Measurements from ENCODE around the gene AGFG2. TPM values are rescaled to one million over a fixed set of nuclear protein-coding genes. Genes with fewer than 3 reads are reported as not detected.

The AGFG2 gene
- total and polyA plus RNA-seq, 7 donors: 17.5 to 33.0 (median 28.8) TPM

- H3K4me1 ChIP-seq: peaks cover 0 to 15% (median 10%) of the 10 kb centered on the region in 4 donors
- 47 to 61% methylated on average over 20 of the region's 20 CpGs for WGBS, 2 donors
- DNase-seq: peak; percentile 80
- peak overlapping the region; percentile 7 to 60 (median 30) for H3K27ac ChIP-seq
- intact Hi-C loops (cut with DNase I): no loop called here
- no peaks in the 10 kb centered on the region for H3K9me3 ChIP-seq
- H3K27me3 ChIP-seq: peaks cover 0 to 26% (median 0%) of the 10 kb centered on the region in 3 donors
- no peaks in the 10 kb centered on the region for H3K36me3 ChIP-seq
- TF ChIP-seq EP300 (IDR thresholded peaks at IDR 0.05) (no peak), POLR2A (IDR thresholded peaks at IDR 0.05) (no peak), POLR2AphosphoS5 (IDR thresholded peaks at IDR 0.05) (no peak), CTCF (IDR thresholded peaks at IDR 0.05) (no peak)
- H3K4me3 ChIP-seq: peak overlapping the region in 3 of 4 donors; percentile 3 to 21 (median 14)
Observed at GRCh38 chr7:100590077-100590737, 51.2 kb downstream of the AGFG2 start.

- TF ChIP-seq POLR2A (IDR thresholded peaks at IDR 0.05): no peak
- no peak for TF ChIP-seq CTCF (IDR thresholded peaks at IDR 0.05)
- no peak for TF ChIP-seq POLR2AphosphoS5 (IDR thresholded peaks at IDR 0.05)
- TF ChIP-seq EP300 (IDR thresholded peaks at IDR 0.05): no peak
- DNase-seq: no peak
- WGBS, 2 donors: 94 to 96% methylated on average over 17 of the region's 17 CpGs
Observed at GRCh38 chr7:100591596-100591995, 52.6 kb downstream of the AGFG2 start.

GRCh38 chr7:100595188-100595587, 56.2 kb downstream of the AGFG2 start:
- no peak overlapping the region for H3K27ac ChIP-seq
- no peak for DNase-seq
- no peaks in the 10 kb centered on the region for H3K4me1 ChIP-seq
- peaks cover 0 to 25% (median 0%) of the 10 kb centered on the region in 3 donors for H3K27me3 ChIP-seq
- no peak overlapping the region for H3K4me3 ChIP-seq
- no peaks in the 10 kb centered on the region for H3K9me3 ChIP-seq
- 95 to 97% methylated on average over 7 of the region's 7 CpGs for WGBS, 2 donors
- intact Hi-C loops (cut with DNase I): no loop called here
- H3K36me3 ChIP-seq: no peaks in the 10 kb centered on the region
- TF ChIP-seq CTCF (IDR thresholded peaks at IDR 0.05) (no peak), EP300 (IDR thresholded peaks at IDR 0.05) (no peak), POLR2A (IDR thresholded peaks at IDR 0.05) (no peak), POLR2AphosphoS5 (IDR thresholded peaks at IDR 0.05) (no peak)

More at GRCh38 chr7:100591596-100591995, 52.6 kb downstream of the AGFG2 start:
- no peaks in the 10 kb centered on the region for H3K9me3 ChIP-seq
- peaks cover 0 to 11% (median 7%) of the 10 kb centered on the region in 4 donors for H3K4me1 ChIP-seq
- H3K27ac ChIP-seq: no peak overlapping the region
- no peak overlapping the region for H3K4me3 ChIP-seq
- no peaks in the 10 kb centered on the region for H3K36me3 ChIP-seq
- intact Hi-C loops (cut with DNase I): no loop called here
- peaks cover 0 to 26% (median 0%) of the 10 kb centered on the region in 3 donors for H3K27me3 ChIP-seq

- WGBS, 2 donors: 89 to 90% methylated on average over 4 of the region's 4 CpGs
- no peaks in the 10 kb centered on the region for H3K36me3 ChIP-seq
Observed at GRCh38 chr7:100598425-100598824, 59.4 kb downstream of the AGFG2 start.

GRCh38 chr7:100599911-100600729, 61.1 kb downstream of the AGFG2 start:
- 61 to 79% methylated on average over 18 of the region's 18 CpGs for WGBS, 2 donors
- intact Hi-C loops (cut with DNase I): no loop called here
- H3K9me3 ChIP-seq: no peaks in the 10 kb centered on the region
- no peak overlapping the region for H3K27ac ChIP-seq
- no peak overlapping the region for H3K4me3 ChIP-seq
- no peaks in the 10 kb centered on the region for H3K36me3 ChIP-seq
- H3K4me1 ChIP-seq: peaks cover 0 to 32% (median 21%) of the 10 kb centered on the region in 4 donors
- no peak for DNase-seq
- TF ChIP-seq EP300 (IDR thresholded peaks at IDR 0.05) (no peak), CTCF (IDR thresholded peaks at IDR 0.05) (no peak), POLR2AphosphoS5 (IDR thresholded peaks at IDR 0.05) (no peak), POLR2A (IDR thresholded peaks at IDR 0.05) (no peak)
- no peaks in the 10 kb centered on the region for H3K27me3 ChIP-seq

More at GRCh38 chr7:100598425-100598824, 59.4 kb downstream of the AGFG2 start:
- DNase-seq: no peak
- Histone ChIP-seq H3K4me3 (no peak overlapping the region), H3K27me3 (no peaks in the 10 kb centered on the region), H3K27ac (no peak overlapping the region), H3K9me3 (no peaks in the 10 kb centered on the region), H3K4me1 (peaks cover 0 to 15% (median 8%) of the 10 kb centered on the region in 4 donors)
- intact Hi-C loops (cut with DNase I): no loop called here
- TF ChIP-seq EP300 (IDR thresholded peaks at IDR 0.05) (no peak), POLR2AphosphoS5 (IDR thresholded peaks at IDR 0.05) (no peak)
